Loucy (cell line): ENCODE data around the gene APBB2.

ENCODE experiments used
- H2AFZ ChIP-seq: fragments of 200-600 bp; sonication (generic); 2 replicates; pipeline ENCODE4 v1.6.0; 2016; ENCODE audit warnings: antibody characterized with exemption, mild to moderate bottlenecking, low read length, moderate library complexity
- H3F3A ChIP-seq: fragments of 200-600 bp; 2 replicates; pipeline ENCODE4 v1.6.0; 2016; ENCODE audit warnings: antibody characterized with exemption, low read depth, mild to moderate bottlenecking
- H3K27me3 ChIP-seq: fragments of 200-600 bp; sonication (generic); 2 replicates; pipeline ENCODE4 v1.6.1; 2014; ENCODE audit warnings: low read length, mild to moderate bottlenecking; ENCODE audit not compliant: insufficient read depth, poor library complexity, severe bottlenecking
- H3K36me3 ChIP-seq: fragments of 200-600 bp; sonication (generic); 2 replicates; pipeline ENCODE4 v1.6.1; 2016; ENCODE audit warnings: low read length; ENCODE audit not compliant: insufficient read depth
- H3K4me1 ChIP-seq: fragments of 200-600 bp; sonication (generic); 2 replicates; pipeline ENCODE4 v1.5.1; 2014; ENCODE audit warnings: low read length, mild to moderate bottlenecking; ENCODE audit not compliant: insufficient read depth, poor library complexity, severe bottlenecking
- H3K4me2 ChIP-seq: fragments of 200-600 bp; sonication (generic); 2 replicates; pipeline ENCODE4 v1.6.0; 2014; ENCODE audit warnings: antibody characterized with exemption, low read length, low read depth, mild to moderate bottlenecking; ENCODE audit not compliant: poor library complexity, severe bottlenecking
- H3K4me3 ChIP-seq: fragments of 200-600 bp; sonication (generic); 2 replicates; pipeline ENCODE4 v1.5.1; 2014; ENCODE audit warnings: low read length, mild to moderate bottlenecking, mixed read lengths; ENCODE audit not compliant: poor library complexity, severe bottlenecking
- H3K79me2 ChIP-seq: fragments of 200-600 bp; sonication (generic); 2 replicates; pipeline ENCODE4 v1.6.1; 2014; ENCODE audit warnings: low read length; ENCODE audit not compliant: insufficient read depth
- H3K9ac ChIP-seq: fragments of 200-600 bp; sonication (generic); 2 replicates; pipeline ENCODE4 v1.6.0; 2014; ENCODE audit warnings: mild to moderate bottlenecking, low read depth, low read length, moderate library complexity; ENCODE audit not compliant: poor library complexity, severe bottlenecking
- H3K9me2 ChIP-seq: fragments of 200-600 bp; sonication (generic); replicated peaks from 2 replicates; pipeline ENCODE4 v1.6.1; 2016; ENCODE audit warnings: low read depth, low read length, mixed read lengths
- H3K9me3 ChIP-seq: fragments of 200-600 bp; sonication (generic); 2 replicates; pipeline ENCODE4 v1.6.1; 2014; ENCODE audit warnings: mild to moderate bottlenecking, antibody characterized with exemption, low read length, low read depth; ENCODE audit not compliant: insufficient read depth
- H4K20me1 ChIP-seq: fragments of 200-600 bp; sonication (generic); 2 replicates; pipeline ENCODE4 v1.6.0; 2014; ENCODE audit warnings: antibody characterized with exemption, low read length, mild to moderate bottlenecking; ENCODE audit not compliant: insufficient read depth, poor library complexity, severe bottlenecking
- EZH2phosphoT487 ChIP-seq: fragments of 200-600 bp; IDR thresholded peaks from 2 replicates; pipeline ENCODE4 v1.6.1; 2018; ENCODE audit warnings: antibody characterized with exemption, mild to moderate bottlenecking, moderate library complexity, borderline replicate concordance
- TF ChIP-seq, protein P1 (sequence below): fragments of 200-600 bp; sonication (generic); conservative IDR thresholded peaks from 2 replicates; pipeline ENCODE4 v1.5.1; 2014; ENCODE audit warnings: mild to moderate bottlenecking, antibody characterized with exemption, low read length

APBB2 gene

DNA sequence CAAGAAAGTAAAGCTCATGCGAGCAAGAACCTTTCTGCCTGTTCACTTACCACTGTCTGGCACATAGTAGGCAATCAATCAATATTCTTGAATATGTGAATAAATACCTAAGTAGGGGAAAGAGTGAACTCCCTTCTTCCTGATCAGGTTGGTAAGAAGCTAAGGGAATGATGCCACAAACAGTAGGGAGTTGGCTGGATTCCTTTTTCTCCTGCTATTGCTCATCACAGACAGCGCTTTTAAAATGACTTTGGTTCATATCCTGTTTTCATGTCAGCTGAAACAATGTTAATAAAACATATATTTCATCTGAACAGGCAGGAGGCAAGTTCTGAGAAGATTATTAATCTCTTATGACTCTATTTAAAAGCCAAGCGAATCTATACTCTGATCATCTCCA, 365.4 kb downstream of the APBB2 start:
- H3K4me3 ChIP-seq = no peak overlapping the region
- no peaks in the 10 kb centered on the region for H3K9me3 ChIP-seq
- H3K4me1 ChIP-seq = no peaks in the 10 kb centered on the region
- H3F3A ChIP-seq = no peaks in the 10 kb centered on the region
- H3K9ac ChIP-seq = no peak overlapping the region
- H3K4me2 ChIP-seq = no peak overlapping the region
- H2AFZ ChIP-seq = no peak overlapping the region
- H3K36me3 ChIP-seq = no peaks in the 10 kb centered on the region
- no peaks in the 10 kb centered on the region for H3K79me2 ChIP-seq
- H3K9me2 ChIP-seq = no peaks in the 10 kb centered on the region
- TF ChIP-seq, protein P1, sequence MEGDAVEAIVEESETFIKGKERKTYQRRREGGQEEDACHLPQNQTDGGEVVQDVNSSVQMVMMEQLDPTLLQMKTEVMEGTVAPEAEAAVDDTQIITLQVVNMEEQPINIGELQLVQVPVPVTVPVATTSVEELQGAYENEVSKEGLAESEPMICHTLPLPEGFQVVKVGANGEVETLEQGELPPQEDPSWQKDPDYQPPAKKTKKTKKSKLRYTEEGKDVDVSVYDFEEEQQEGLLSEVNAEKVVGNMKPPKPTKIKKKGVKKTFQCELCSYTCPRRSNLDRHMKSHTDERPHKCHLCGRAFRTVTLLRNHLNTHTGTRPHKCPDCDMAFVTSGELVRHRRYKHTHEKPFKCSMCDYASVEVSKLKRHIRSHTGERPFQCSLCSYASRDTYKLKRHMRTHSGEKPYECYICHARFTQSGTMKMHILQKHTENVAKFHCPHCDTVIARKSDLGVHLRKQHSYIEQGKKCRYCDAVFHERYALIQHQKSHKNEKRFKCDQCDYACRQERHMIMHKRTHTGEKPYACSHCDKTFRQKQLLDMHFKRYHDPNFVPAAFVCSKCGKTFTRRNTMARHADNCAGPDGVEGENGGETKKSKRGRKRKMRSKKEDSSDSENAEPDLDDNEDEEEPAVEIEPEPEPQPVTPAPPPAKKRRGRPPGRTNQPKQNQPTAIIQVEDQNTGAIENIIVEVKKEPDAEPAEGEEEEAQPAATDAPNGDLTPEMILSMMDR = no peak
- TF ChIP-seq EZH2phosphoT487 = no peak
- H3K27me3 ChIP-seq = no peaks in the 10 kb centered on the region
- no peaks in the 10 kb centered on the region for H4K20me1 ChIP-seq

GRCh38 chr4:40848251-40848650, 366.1 kb downstream of the APBB2 start:
- H3K79me2 ChIP-seq = no peaks in the 10 kb centered on the region
- H3F3A ChIP-seq = no peaks in the 10 kb centered on the region
- H3K27me3 ChIP-seq = no peaks in the 10 kb centered on the region
- no peak overlapping the region for H2AFZ ChIP-seq
- no peaks in the 10 kb centered on the region for H3K9me2 ChIP-seq
- no peaks in the 10 kb centered on the region for H3K36me3 ChIP-seq
- H3K4me3 ChIP-seq = no peak overlapping the region
- H3K9ac ChIP-seq = no peak overlapping the region
- no peaks in the 10 kb centered on the region for H3K4me1 ChIP-seq
- no peak overlapping the region for H3K4me2 ChIP-seq
- no peaks in the 10 kb centered on the region for H3K9me3 ChIP-seq
- H4K20me1 ChIP-seq = no peaks in the 10 kb centered on the region
- TF ChIP-seq, protein P1 = no peak
- no peak for TF ChIP-seq EZH2phosphoT487

DNA sequence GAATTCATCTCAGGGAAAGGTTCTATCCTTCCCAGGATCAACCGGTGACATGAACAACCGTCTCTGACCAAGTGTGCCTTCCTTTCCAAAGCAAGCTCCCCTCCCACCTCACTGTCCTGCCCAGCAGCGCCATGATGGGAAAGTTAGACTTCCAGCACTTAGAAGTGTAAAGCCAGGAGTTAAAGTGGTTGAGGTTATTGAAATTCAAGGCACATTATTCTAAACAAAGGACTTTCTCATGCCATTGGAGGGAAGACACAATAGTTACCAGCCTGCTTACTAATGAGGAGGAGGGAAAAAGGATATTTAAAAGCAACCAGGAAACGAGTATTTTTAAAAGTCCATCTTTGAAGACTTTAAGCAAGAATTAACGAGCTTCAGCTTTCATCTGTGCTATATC, 367.8 kb downstream of the APBB2 start:
- Histone ChIP-seq H3K4me3 (no peak overlapping the region), H3K36me3 (no peaks in the 10 kb centered on the region), H3K4me1 (no peaks in the 10 kb centered on the region), H3K27me3 (no peaks in the 10 kb centered on the region), H3K79me2 (no peaks in the 10 kb centered on the region), H3K9ac (no peak overlapping the region), H3K4me2 (no peak overlapping the region), H2AFZ (no peak overlapping the region), H3K9me3 (no peaks in the 10 kb centered on the region), H4K20me1 (no peaks in the 10 kb centered on the region), H3K9me2 (no peaks in the 10 kb centered on the region), H3F3A (no peaks in the 10 kb centered on the region)
- no peak for TF ChIP-seq EZH2phosphoT487
- TF ChIP-seq, protein P1 = no peak
